HG02798 (cell line): ENCODE measurements around the gene GSX1.
"Not testable (repeated sequence)": the region's sequence is repeated elsewhere in the genome, so short reads cannot be mapped to it uniquely, and the experiment has no call there.

Experiments
- ATAC-seq: cut with Tn5 transposase; IDR thresholded peaks from one replicate; pipeline ENCODE4 v1.9.1; 2021; ENCODE audit warnings: mild to moderate bottlenecking; ENCODE audit not compliant: unreplicated experiment, poor library complexity

The GSX1 gene

DNA sequence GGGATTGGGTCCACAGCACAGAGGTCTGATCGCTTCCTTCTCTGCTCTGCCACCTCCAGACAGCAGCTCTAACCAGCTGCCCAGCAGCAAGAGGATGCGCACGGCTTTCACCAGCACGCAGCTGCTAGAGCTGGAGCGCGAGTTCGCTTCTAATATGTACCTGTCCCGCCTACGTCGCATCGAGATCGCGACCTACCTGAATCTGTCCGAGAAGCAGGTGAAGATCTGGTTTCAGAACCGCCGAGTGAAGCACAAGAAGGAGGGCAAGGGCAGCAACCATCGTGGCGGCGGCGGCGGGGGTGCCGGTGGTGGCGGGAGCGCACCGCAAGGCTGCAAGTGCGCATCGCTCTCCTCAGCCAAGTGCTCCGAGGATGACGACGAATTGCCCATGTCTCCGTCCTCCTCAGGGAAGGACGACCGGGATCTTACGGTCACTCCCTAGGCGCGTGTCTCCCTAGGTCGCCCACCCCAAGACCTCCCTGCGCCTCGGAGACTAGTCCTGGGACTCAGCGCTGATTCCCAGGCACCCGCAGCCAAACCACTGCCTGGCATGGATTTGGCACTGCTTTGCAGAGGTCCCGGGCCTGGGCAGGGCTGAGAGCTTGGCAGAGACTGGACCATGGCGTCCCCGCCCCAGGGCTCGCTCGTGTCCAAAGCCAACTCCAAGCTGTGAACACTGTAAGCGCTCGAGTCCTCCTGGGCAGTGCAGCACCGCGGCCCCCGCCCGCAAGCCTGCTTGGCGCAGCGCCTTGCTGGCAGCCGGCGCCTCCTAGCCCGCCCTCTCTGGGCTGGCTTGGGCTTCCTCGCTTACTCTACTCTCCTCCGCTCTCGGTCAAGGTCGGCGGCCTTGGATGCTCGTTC, 1.5 kb downstream of the GSX1 start:
- ATAC-seq: no peak

DNA sequence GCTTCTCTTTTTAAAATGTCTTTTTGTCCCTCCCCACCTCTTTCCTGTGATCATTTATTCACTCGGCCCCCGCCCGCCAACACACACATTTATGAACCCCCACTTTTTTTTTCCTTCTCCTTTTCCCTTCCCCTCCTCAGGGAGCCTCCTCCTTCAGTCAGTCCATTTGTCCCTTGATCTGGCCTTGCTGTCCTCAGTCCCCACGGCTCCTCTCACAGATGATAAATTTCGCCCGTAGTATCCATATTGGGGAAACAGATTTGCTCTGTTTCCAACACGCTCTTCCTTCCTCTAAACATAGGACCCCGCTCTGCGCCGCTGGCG, 2.0 kb downstream of the GSX1 start:
- no peak for ATAC-seq

DNA sequence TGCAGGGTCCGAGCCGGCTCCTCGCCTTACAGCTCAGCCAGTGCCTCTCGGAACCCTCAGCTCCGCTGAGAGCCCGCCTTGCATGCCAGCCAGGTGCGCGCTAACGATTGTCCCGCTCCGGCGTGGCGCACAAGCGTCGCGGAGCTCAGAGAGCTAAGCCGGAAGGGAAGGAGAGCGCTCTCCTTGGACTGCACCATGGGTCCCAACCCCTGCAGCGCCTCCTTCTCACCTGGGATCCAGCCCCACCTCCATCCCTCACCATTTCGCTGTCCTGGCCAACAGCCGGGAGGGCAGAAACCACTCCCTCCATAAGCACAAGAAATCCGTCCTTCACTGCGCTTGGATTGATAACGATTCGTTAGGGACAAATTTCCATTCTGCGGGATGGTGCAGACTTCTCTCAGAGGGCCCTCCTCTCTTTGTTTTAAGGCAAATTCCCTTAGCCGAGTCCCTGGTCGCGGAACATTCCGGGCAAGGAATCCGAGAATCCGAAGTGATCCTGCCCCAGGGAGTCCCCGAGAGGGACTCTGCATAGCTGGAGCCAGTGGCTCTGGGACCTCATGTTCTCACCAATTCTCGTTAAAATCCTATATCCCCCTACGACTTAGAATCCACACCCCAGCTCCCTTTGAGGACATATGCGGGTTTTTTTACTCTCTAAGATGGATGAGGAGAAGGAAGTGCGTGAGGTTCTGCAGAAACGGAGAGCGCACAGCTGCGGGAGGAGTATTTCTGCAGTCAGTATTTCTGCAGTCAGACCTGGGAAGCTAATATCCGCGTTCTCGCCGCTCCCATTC, 2.8 kb downstream of the GSX1 start:
- ATAC-seq: no peak

DNA sequence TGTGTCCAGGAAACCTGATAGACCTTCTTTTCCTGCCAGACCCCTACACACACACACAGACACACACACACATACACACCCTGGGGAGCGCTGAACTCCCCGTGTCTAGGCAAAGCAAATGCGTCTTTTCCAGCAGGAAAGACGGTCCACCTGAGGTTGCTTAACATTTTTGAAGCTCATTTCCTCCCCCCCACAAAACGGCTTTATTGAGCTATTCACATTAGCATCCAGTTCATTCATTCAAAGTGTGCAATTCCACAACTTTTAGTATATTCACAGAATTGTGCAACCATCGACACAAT, 3.4 kb downstream of the GSX1 start:
- ATAC-seq: no peak

DNA sequence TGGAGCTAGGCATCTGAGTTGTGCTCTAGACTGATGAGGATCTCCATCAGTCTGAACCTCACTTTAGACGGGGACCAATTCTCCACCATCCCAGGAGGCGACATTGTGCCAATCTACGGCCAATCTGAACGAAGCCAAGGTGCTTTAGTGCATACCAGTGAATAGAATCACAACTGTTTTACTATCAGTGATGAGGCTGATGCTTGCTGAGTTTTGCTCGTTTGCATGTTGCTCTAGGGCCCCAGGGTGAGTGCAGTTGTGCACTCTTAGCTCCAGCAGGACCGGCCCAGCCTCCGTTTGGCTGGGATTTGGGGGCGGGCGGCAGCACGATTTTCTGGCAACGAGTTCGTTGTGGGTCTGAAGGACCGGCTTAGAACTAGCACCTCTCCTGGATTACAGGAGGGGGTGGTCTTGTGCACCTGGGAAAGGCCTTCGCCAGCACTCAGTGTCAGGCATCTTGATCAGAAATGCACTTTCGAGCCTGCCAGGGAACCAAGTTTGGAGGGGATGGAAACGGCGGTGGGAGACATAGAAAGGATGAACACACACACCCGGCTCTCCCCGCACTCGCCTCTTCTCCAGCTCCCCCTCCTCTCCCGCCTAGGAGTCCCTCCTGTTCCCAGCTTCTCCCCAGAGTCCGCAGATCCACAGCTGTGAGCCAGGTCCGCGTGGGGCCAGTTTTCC, 4.4 kb downstream of the GSX1 start:
- no peak for ATAC-seq

DNA sequence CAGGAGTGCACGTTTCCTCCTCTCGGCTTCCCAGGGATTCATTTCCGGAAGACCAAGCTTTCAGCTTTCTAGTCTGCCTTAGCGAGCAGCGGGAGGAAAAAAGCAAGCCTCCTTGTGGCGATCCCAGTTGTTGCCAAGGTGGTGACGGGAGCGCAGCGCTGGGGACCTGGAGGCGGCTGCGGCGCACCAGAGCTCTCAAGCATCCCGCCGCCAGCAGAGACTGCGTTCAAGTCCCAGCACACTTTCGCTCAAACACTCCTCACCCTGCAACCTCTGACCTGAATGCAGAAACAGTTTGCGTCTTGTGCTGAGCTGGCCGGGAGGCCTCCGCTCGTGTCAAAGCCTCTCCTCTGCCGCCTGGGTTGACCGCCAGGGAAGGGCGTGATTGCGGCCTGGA, 4.9 kb downstream of the GSX1 start:
- no peak for ATAC-seq

DNA sequence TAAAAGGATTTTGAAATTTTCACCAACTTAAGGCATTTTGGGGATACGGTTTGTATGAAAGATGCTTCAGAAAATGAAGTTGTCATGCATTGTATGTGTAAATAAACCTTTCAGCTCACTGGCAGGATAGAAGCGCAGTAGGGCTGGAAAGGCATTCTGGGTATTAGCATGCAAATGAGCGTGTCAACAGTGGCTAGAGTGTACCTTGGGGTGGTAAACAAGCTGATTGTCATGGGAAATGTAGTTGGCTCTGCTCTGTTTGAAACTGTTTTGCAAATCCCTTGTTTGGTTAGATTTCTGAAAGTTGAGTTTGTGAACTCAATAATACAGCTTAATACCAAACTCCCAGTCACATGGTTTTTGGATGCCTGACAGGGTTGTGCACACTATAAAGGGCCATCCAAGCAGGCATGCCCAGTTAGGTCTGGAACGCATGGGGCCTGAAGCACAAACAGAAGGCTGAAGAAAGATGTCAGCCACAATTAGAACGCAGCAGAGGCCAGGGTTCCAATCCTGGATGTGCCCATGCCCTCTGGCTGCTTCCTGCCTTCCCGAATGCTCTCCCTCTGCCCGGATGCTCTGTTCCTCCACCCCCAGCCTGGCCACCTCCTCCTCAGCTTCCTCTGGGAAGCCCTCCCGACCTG, 14.6 kb downstream of the GSX1 start:
- no peak for ATAC-seq

DNA sequence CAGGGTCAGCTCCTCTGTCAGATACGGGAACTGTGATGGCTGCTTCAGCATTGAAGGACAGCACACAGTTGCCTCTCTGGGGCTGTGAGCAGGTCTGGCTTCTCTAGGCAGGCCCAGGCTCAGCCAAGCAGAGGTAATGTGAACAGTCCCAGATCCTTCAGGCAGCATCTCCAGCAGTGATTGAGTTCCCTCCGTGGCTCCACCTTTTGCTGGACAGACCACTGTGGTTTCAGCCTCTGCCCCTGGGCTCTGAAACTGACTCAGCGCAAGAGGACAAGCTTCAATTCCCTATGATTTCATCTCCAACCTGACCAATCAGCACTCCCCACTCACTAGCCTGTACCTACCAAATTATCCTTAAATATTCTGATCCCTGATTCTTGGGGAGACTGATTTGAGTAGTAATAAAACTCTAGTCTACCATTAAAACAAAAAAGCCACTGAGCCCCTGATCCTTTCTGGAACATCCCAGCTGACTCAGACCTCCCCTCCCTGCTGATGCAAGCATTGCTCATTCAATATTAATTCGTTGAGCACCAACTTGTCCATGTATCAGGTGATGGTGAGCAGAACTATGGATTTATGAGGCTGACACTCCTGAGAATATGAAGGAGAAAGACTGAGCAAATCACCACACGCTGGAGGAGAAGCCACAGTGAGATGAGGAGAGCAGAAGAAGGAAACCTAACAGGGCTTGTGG, 16.7 kb downstream of the GSX1 start:
- no peak for ATAC-seq

DNA sequence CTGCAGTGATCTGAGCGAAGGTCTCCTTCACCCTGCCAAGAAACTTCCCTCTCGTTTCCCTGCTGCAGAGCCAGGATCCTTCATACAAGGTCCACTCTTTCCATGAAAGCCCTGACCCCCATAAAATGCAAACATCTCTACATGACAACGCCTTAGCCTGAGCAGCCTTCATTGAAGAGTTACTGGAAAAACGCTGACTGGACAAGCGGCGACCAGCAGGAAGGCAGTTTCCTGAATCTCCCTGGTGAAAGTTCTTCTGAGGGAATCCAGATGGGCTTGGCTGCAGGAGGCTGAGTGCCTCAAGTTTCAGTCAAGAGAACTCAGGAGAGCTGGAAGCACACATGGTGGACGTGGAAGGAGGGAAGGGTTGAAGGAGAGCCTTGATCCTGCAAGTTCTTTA, 17.7 kb downstream of the GSX1 start:
- no peak for ATAC-seq

DNA sequence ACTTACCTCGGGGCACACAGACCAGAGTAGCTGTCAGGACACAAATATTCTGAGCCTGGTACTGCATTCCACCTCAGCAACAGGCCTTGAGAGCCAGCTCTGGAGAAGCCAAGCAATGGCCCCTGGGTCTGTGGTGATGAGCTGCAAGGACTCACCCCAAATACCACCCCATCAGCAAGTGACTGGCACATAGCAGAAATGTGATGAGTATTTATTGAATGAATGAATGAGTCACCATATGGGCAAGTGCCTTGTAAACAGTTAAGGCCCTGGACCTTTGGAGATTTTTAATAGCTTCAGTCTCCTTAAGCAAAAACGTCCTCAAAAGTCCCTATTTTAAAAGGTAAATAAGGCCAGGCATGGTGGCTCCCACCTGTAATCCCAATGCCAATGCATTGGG, 18.2 kb downstream of the GSX1 start:
- ATAC-seq: no peak

DNA sequence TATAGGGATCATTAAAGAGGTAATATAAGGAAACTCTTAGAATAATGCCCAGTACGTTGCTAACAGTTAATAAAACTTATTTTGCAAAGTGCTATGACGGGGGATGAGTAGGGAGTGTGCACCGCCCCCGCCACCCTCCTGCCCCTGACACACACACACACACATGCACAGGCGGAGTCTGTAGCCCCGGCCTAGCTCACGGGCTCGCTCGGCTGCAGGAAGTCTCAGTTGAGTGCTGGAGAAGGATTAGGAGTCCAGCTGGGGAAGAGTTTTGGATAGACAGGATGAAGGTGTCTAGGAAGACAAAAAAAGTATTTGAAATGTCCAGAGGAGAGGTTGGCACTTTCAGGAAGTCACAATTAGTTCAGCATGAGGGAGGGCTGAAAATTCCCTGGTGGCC, 21.5 kb downstream of the GSX1 start:
- ATAC-seq: no peak

DNA sequence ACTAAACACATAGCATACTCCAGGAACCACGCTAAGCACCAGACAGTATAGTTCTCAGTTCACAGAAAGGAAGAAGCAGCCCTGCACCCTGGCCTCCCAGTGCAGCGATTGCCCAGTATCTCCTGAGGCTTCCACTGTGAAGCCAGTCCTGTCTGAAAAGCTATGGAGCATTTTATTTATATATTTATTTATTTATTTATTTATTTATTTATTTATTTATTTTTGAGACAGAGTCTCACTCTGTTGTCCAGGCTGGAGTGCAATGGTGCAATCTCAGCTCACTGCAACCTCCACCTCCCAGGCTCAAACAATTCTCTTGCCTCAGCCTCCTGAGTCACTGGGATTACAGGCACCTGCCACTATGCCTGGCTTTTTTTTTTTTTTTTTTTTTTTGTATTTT, 25.5 kb downstream of the GSX1 start:
- not testable (repeated sequence) for ATAC-seq

DNA sequence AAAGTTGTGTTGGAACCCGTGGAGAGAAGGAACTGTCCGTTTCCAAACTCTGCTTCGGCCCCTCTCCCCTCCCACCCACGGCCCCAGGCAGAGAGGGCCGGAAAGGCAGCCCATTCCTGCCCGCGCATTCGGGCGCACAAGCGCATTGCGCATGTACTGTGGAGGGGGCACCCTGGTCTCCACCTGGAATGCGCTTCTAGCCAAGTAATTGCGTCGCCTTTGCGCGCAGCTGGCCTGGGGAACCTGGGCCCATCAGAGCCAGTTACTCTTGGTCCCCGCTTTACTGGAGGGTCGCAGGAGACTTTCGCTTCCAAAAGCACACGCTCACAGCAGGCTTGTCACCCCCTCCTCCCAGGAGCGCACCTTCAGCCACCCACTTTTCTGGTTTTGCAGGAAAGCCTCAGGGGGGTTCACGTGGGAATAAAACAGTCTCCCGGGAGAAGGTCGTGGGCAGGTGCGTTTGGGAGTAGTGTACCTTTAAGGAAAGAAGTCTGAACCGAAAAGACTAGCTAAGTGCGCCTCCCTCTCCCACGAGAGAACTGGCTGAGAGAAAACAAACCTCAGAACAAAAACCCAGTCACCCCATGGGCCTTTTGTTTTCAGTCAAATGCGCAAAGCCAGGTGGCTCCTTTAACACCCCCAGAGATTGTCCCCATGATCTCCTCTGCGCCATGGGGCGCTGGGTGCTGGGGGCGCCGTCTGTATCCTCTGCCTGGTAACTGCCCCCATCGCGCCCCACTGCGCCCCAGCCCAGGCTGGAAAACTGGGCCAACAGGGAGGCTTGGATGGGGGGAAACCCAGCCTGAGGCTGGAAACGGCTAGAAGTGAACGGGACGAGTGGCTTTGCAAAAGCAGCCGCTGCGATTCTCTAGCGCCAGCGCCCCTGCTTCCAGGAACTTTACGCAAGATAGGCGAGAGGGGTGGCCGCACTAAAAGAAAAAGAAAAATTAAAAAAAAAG, 28.5 kb downstream of the GSX1 start:
- ATAC-seq: no peak

DNA sequence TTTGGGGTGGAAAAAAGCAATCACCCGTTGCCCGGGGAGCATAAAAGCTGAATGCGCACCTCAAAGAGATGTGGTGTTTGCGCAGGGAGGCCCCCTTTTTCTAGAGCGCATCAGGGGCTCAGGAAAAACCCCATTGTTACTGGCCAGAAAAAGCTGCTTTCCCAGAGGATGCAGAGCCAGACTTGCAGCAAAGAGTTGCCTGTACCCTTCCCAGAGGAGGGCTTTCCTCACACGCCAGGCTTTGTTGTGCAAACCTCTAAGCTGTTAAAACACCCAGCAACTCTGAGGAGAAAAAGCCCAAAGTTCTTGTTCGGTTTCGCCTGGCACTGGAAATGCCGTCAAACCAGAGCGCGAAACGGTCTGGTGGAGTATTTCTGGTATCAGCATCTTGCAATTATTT, 29.3 kb downstream of the GSX1 start:
- no peak for ATAC-seq

DNA sequence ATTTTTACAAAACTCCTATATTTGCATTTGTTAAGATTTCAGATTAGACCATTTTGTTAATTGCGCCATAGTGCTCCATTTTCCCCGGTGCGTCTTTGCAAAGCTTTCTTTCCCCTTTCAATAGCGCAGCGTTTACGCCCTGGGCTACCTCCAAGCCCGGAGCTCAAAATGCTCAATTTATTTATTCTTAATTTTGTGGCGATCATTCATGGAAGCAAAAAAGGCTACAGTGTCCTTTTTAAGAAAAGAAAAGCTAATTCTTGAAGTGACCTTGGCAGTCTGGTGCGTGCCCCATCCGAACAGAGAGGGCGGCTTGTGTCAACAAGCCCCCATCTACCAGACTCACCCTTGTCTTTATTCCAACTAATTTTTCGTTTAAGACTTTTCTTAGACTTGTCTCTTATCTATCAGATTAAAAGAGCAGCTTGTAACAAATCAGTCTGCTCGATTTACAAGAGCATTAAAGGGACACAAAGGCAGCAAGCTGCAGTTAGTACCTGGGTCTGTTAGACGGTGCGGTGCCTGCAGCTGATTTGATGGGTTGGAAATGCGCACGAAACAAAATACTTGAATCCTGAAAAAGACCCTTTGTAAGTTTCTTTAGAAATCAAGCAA, 30.1 kb downstream of the GSX1 start:
- ATAC-seq: no peak

DNA sequence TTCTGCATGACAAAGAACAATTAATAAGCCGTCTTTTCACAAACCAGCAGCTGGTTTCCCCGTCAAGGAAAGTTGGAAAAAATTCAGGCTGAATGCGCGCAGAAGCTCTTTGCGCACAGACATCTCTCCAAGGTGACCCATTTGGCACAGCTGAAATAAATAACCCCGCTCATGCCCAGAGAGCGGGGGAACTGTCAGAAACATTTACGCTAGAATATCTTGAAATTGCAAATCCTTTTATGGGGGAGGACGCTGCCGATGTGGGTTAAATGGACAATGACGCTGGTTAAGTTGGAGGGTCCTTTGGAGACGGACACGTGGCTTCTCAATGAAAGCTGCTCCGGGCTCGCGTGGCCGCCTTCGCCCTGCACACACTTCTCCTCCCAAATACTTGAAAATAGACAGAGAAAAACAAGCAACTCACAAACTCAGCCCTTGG, 30.6 kb downstream of the GSX1 start:
- no peak for ATAC-seq

DNA sequence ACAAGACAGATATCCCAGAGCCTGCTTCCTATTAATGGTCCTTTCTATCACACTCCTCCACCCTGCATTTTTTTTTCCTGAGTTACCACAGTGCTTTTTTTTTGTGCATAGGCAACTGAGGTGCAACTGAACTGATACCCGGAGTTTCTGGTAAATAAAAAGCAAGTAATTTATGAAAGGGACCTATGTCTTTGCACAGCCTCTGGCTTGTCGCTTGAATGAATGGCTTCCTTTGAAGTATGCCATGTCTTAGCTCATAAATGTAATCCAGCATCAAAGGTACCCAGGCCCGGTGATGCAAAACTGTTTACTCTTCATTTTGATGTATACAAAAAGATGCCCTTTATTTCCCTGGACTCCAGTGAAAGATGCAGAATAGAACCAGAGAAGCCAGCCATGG, 31.8 kb downstream of the GSX1 start:
- ATAC-seq: no peak

DNA sequence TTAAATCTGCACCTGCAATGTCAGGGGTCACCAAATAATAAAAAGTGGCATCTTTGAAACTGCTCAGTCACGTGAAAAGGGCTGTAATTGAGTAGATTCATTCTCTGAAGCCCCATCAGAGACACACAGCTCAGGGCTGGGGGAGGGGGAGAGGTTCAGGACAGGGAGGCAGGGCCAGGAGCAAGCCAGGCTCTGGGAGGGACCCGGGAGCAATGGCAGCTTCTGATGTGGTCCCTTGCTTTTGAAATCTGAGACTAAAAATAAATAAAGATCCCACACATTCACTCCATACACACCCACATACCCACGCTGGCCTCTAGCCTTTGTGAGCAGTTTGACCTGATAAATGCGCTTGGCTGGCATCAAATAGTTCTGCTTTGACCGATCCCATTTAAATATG, 32.8 kb downstream of the GSX1 start:
- no peak for ATAC-seq
